ENCODE results near the gene CARD9. TPM values are rescaled to one million over a fixed set of nuclear protein-coding genes. Genes with fewer than 3 reads are reported as not detected.

Gene CARD9
- total RNA-seq, 1 experiment from 2014 or later = 5.6 TPM

DNA sequence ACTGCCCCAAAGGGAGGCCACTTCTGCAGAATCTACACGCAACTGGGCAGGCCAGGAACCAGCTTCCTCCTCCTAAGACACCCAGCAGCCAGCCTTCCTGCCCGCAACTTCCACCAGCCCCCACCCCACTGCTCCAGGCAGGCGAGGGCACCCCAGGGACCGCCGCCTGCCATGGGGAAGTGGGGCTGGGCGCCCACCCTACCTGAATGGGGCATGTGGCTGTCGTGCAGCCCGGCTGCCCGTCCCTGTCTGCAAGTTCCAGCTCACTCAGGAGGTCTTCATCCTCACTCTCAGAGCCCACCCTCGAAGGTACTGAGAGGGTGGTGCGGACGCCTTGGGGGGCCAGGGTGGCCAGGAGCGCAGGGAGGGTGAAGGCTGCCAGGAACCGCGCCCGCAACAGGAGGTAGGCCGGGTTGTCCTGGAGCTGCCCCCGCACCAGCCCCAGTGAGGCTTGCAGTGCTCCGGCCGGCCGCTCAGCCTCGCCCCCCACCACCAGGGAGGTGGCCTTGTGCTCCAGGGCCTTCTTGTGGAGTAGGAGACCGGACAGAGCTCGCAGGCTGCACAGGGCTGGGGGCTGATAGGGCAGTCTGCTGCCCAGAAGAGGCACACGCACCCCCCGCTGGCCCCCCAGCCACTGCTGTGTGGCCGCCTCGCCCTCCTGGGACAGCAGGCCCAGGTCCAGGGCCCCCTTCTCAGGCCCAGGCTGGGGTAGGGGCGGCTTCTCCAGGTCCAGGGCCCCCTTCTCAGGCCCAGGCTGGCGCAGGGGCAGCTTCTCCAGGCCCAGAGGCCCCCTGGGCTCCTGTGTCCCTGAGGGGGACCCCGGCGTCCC lies 4.1 kb upstream of the CARD9 start:
- no peak overlapping the region for H2AK5ac ChIP-seq (ENCODE audit: insufficient read length, low read length)
- no peak overlapping the region for H3K23ac ChIP-seq (ENCODE audit: insufficient read length, low read depth, low read length)
- no peaks in the 10 kb centered on the region for H3K79me1 ChIP-seq (ENCODE audit: insufficient read depth, low read depth, low read length, poor library complexity, severe bottlenecking)
- no peak overlapping the region for H2BK15ac ChIP-seq (ENCODE audit: low read depth, low read length)
- no peak overlapping the region for H4K5ac ChIP-seq (ENCODE audit: insufficient read length, low read depth, low read length)
- Mint-ChIP-seq H3K4me3 (no peak overlapping the region), H3K4me1 (peaks cover 0 to 5% of the 10 kb centered on the region in 2 experiments; a peak in 1 of 4 replicates), H3K36me3 (ENCODE audit: insufficient read depth in 1 of 3, low read depth in 3 of 3) (peaks cover 2 to 32% (median 16%) of the 10 kb centered on the region in 3 experiments; a peak in 5 of 7 replicates), H3K27ac (no peak overlapping the region), H3K9me3 (no peaks in the 10 kb centered on the region), H3K27me3 (ENCODE audit: low read depth) (no peaks in the 10 kb centered on the region)
- H3K4ac ChIP-seq (ENCODE audit: low read depth, low read length) = no peak overlapping the region
- H2BK120ac ChIP-seq (ENCODE audit: low read depth, low read length, poor library complexity, severe bottlenecking) = no peak overlapping the region
- no peak overlapping the region for H3K18ac ChIP-seq (ENCODE audit: insufficient read length, low read depth, low read length)
- no peak overlapping the region for H3K14ac ChIP-seq (ENCODE audit: insufficient read depth, low read length)
- no peak overlapping the region for H2BK20ac ChIP-seq (ENCODE audit: low read depth, low read length, poor library complexity, severe bottlenecking)
- H3K4me2 ChIP-seq (ENCODE audit: insufficient read depth, insufficient read length, low read length) = no peak overlapping the region
- no peaks in the 10 kb centered on the region for H3K27me3 ChIP-seq (ENCODE audit: insufficient read depth, low read length)
- no peak overlapping the region for H2AFZ ChIP-seq (ENCODE audit: low read length)
- no peaks in the 10 kb centered on the region for H3K79me2 ChIP-seq (ENCODE audit: insufficient read depth, low read length)
- H3K9me3 ChIP-seq (ENCODE audit: control insufficient read depth, low read depth, low read length) = no peaks in the 10 kb centered on the region
- no peaks in the 10 kb centered on the region for H3K23me2 ChIP-seq (ENCODE audit: insufficient read length, low read depth, low read length, poor library complexity, severe bottlenecking)
- H4K91ac ChIP-seq (ENCODE audit: insufficient read length, low read depth, low read length) = no peak overlapping the region
- no peak overlapping the region for H3K27ac ChIP-seq (ENCODE audit: insufficient read length, low read depth, low read length)
- H3K56ac ChIP-seq (ENCODE audit: insufficient read length, low read depth, low read length) = no peak overlapping the region
- no peak overlapping the region for H4K8ac ChIP-seq (replicated peaks; ENCODE audit: insufficient read length, low read depth, low read length)
- H3T11ph ChIP-seq (ENCODE audit: low read length) = no peak overlapping the region
- DNase-seq = no peak
- TF ChIP-seq, protein P1, sequence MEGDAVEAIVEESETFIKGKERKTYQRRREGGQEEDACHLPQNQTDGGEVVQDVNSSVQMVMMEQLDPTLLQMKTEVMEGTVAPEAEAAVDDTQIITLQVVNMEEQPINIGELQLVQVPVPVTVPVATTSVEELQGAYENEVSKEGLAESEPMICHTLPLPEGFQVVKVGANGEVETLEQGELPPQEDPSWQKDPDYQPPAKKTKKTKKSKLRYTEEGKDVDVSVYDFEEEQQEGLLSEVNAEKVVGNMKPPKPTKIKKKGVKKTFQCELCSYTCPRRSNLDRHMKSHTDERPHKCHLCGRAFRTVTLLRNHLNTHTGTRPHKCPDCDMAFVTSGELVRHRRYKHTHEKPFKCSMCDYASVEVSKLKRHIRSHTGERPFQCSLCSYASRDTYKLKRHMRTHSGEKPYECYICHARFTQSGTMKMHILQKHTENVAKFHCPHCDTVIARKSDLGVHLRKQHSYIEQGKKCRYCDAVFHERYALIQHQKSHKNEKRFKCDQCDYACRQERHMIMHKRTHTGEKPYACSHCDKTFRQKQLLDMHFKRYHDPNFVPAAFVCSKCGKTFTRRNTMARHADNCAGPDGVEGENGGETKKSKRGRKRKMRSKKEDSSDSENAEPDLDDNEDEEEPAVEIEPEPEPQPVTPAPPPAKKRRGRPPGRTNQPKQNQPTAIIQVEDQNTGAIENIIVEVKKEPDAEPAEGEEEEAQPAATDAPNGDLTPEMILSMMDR (conservative IDR thresholded peaks at IDR 0.05) = no peak
- H3K9ac ChIP-seq (ENCODE audit: extremely low read depth, insufficient read length, low read length) = no peak overlapping the region
- H3K4me1 ChIP-seq (ENCODE audit: insufficient read depth, low read length) = no peaks in the 10 kb centered on the region
- H2BK12ac ChIP-seq (ENCODE audit: insufficient read length, low read depth, low read length) = no peak overlapping the region
- no peaks in the 10 kb centered on the region for H4K20me1 ChIP-seq (ENCODE audit: control insufficient read depth, insufficient read depth, insufficient read length)
- no peak overlapping the region for H2BK5ac ChIP-seq (ENCODE audit: insufficient read length, low read length)
- no CpG with 5 or more reads among the region's 32 CpGs for WGBS (ENCODE audit: extremely low coverage, insufficient read length, low lambda C conversion rate)

All from H9 (cell line).